Right atrium auricular region (tissue), 2 donors: ENCODE data around the gene SF3A1. TPM values are rescaled to one million over a fixed set of nuclear protein-coding genes. Genes with fewer than 3 reads are reported as not detected.
A peak's percentile ranks its signal among the peaks of the same experiment; 100 is the strongest.

ENCODE experiments used
- DNase-seq: peaks from one replicate; pipeline ENCODE4 v3.0.0-alpha.2; 2019; ENCODE audit warnings: low spot score
- H3K27ac ChIP-seq, 2 donors: fragments of 200-600 bp; sonication (generic); 1 replicate in 1 of 2; 2 replicates in 1 of 2; pipeline ENCODE4 v1.5.1; 2016 to 2019
- H3K27me3 ChIP-seq, 2 donors: fragments of 200-600 bp; sonication (generic); one replicate each; pipeline versions ENCODE4 v1.5.1 to v1.6.0; 2017 to 2019
- H3K36me3 ChIP-seq: fragments of 200-600 bp; sonication (generic); one replicate; pipeline ENCODE4 v1.5.1; 2016
- H3K4me1 ChIP-seq, 2 donors: fragments of 200-600 bp; sonication (generic); one replicate each; pipeline versions ENCODE4 v1.5.1 to v1.6.0; 2017 to 2019
- H3K4me3 ChIP-seq, 2 donors: fragments of 200-600 bp; sonication (generic); 1 replicate in 1 of 2; 2 replicates in 1 of 2; pipeline ENCODE4 v1.5.1; 2017 to 2019; ENCODE audit warnings: mild to moderate bottlenecking in 1 of 2, moderate library complexity in 1 of 2
- H3K9me3 ChIP-seq, 2 donors: fragments of 200-600 bp; sonication (generic); one replicate each; pipeline ENCODE4 v1.5.1; 2019
- CTCF ChIP-seq, 2 donors: fragments of 200-600 bp; sonication (generic); IDR thresholded peaks; one replicate each; pipeline ENCODE4 v1.5.1; 2019; ENCODE audit warnings: antibody characterized with exemption in 2 of 2
- total RNA-seq, 2 donors: library from RNA; depleted of rRNA; stranded (reverse); fragments of >200 nt; gene quantifications; one replicate each; pipeline ENCODE4 v1.1.0, GENCODE V29; 2016

SF3A1 gene
- total RNA-seq, 2 donors from 2014 or later: 52.3 to 81.1 TPM

GRCh38 chr22:30325724-30326254 lies 30.9 kb downstream of the SF3A1 start:
- no peaks in the 10 kb centered on the region for H3K9me3 ChIP-seq
- no peak for TF ChIP-seq CTCF (IDR thresholded peaks at IDR 0.05)
- DNase-seq: no peak
- H3K36me3 ChIP-seq: no peaks in the 10 kb centered on the region
- peaks cover 0 to 57% of the 10 kb centered on the region in 2 donors for H3K4me1 ChIP-seq
- H3K27ac ChIP-seq: peak overlapping the region; percentile 89 to 90
- peak overlapping the region; percentile 91 to 99 for H3K4me3 ChIP-seq
- no peaks in the 10 kb centered on the region for H3K27me3 ChIP-seq

GRCh38 chr22:30325065-30325720 lies 31.5 kb downstream of the SF3A1 start:
- Histone ChIP-seq H3K9me3 (no peaks in the 10 kb centered on the region), H3K27me3 (no peaks in the 10 kb centered on the region), H3K4me3 (peak overlapping the region; percentile 91 to 99), H3K4me1 (peaks cover 0 to 63% of the 10 kb centered on the region in 2 donors), H3K27ac (peak overlapping the region; percentile 89 to 90), H3K36me3 (no peaks in the 10 kb centered on the region)
- TF ChIP-seq CTCF (IDR thresholded peaks at IDR 0.05): no peak
- DNase-seq: peak; percentile 84

- no peak for DNase-seq
- H3K4me1 ChIP-seq: peaks cover 0 to 73% of the 10 kb centered on the region in 2 donors
- peak overlapping the region in 1 of 2 donors; percentile 89 for H3K27ac ChIP-seq
- H3K4me3 ChIP-seq: peak overlapping the region in 1 of 2 donors; percentile 99
- H3K36me3 ChIP-seq: no peaks in the 10 kb centered on the region
- H3K9me3 ChIP-seq: no peaks in the 10 kb centered on the region
- no peaks in the 10 kb centered on the region for H3K27me3 ChIP-seq
- no peak for TF ChIP-seq CTCF (IDR thresholded peaks at IDR 0.05)
Measured at GRCh38 chr22:30324014-30324730, 32.5 kb downstream of the SF3A1 start.

DNA sequence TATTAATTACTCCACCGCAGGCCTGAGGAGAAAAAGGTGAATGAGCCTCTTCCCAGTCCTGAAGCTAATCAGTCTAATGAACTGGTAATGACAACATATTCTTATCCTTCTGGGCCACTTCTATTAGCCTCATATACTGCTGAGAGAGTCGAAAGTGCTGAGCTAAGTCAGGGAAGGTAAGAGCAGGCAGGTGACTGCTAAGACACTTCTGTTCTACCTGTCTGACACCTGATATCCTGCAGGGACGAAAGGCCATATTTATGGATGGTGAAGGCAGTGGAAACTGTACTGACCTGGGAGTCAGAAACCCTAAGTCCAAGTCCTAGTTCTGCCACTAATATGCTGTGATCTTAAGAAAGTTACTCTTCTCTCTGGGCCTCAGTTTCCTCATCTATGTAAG lies 33.4 kb downstream of the SF3A1 start:
- TF ChIP-seq CTCF (IDR thresholded peaks at IDR 0.05): no peak
- Histone ChIP-seq H3K27me3 (no peaks in the 10 kb centered on the region), H3K27ac (no peak overlapping the region), H3K4me1 (peaks cover 0 to 83% of the 10 kb centered on the region in 2 donors), H3K4me3 (no peak overlapping the region), H3K9me3 (no peaks in the 10 kb centered on the region), H3K36me3 (no peaks in the 10 kb centered on the region)
- no peak for DNase-seq

- peaks cover 0 to 86% of the 10 kb centered on the region in 2 donors for H3K4me1 ChIP-seq
- H3K9me3 ChIP-seq: no peaks in the 10 kb centered on the region
- H3K27me3 ChIP-seq: no peaks in the 10 kb centered on the region
- H3K27ac ChIP-seq: peak overlapping the region in 1 of 2 donors; percentile 36
- no peaks in the 10 kb centered on the region for H3K36me3 ChIP-seq
- DNase-seq: no peak
- TF ChIP-seq CTCF (IDR thresholded peaks at IDR 0.05): no peak
- no peak overlapping the region for H3K4me3 ChIP-seq
Measured at GRCh38 chr22:30321461-30321860, 35.2 kb downstream of the SF3A1 start.
